Activated CD8-positive, alpha-beta T cell treated with anti-CD3 and anti-CD28 coated beads for 36 hours (primary cell): ENCODE data around the gene CCN2. TPM values are rescaled to one million over a fixed set of nuclear protein-coding genes. Genes with fewer than 3 reads are reported as not detected.

Source experiments
- ATAC-seq: fragments of 200-7000 bp; cut with Tn5 transposase; one replicate; pipeline ENCODE4 v1.10.0; 2021; ENCODE audit warnings: mild to moderate bottlenecking, moderate library complexity
- CTCF ChIA-PET: fragments of 350-600 bp; sonication (Branson Sonifier 250); formaldehyde crosslinking; loops from one replicate; lab custom pipeline; 2021; ENCODE audit warnings: antibody characterized with exemption; lab: Charles Lee
- POLR2A ChIA-PET: fragments of 350-600 bp; sonication (Branson Sonifier 250); formaldehyde crosslinking; loops from one replicate; lab custom pipeline; 2021; ENCODE audit warnings: antibody characterized with exemption; lab: Charles Lee
- DNase-seq: peaks from one replicate; pipeline ENCODE4 v3.0.0-alpha.2; 2020
- H3K27ac Mint-ChIP-seq: one replicate; pipeline ENCODE4 v1.8.0; 2021; ENCODE audit warnings: mild to moderate bottlenecking, mixed read lengths
- H3K27me3 Mint-ChIP-seq: one replicate; pipeline ENCODE4 v1.8.0; 2021; ENCODE audit warnings: mixed read lengths
- H3K36me3 Mint-ChIP-seq: one replicate; pipeline ENCODE4 v1.8.0; 2021; ENCODE audit warnings: low read depth, mixed read lengths
- H3K4me1 Mint-ChIP-seq: one replicate; pipeline ENCODE4 v1.8.0; 2021; ENCODE audit warnings: low read depth, mixed read lengths
- H3K4me3 Mint-ChIP-seq: one replicate; pipeline ENCODE4 v1.8.0; 2021; ENCODE audit warnings: mild to moderate bottlenecking, moderate library complexity, mixed read lengths
- H3K9me3 Mint-ChIP-seq: one replicate; pipeline ENCODE4 v1.8.0; 2021; ENCODE audit warnings: mixed read lengths
- intact Hi-C: fragments of 100-400 bp; cut with micrococcal nuclease; formaldehyde crosslinking; loops from one replicate; pipeline ENCODE4 v1.10.0; 2022
- total RNA-seq, 2 experiments: library from RNA; stranded (reverse); gene quantifications; one replicate each; pipeline ENCODE4 v1.2.3, GENCODE V29; 2021
- TF ChIP-seq, protein P1 (sequence below): fragments of 200-600 bp; IDR thresholded peaks from one replicate; pipeline ENCODE4 v1.8.0; 2022; ENCODE audit warnings: antibody characterized with exemption, mild to moderate bottlenecking

CCN2 gene
- total RNA-seq, 2 experiments from 2014 or later, result not detected

DNA sequence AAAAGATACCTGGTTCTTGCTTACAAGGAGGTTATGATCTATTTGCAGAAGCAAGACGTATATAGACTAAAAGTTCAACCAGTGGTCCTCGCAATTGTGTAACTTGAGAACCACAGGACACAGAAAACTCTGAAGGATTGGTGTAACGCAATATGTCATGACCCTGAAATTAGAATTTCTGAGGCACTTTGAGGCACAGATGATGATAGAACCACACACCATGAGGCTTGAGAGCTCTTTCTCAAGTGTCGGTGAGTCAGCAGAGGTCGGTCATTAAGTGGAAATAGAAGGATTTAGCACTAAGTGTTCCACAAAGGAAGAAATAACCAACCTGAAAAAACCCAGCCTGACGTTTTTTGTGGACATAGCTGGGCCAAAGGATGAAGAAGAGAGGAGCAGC lies 15.3 kb upstream of the CCN2 start:
- Mint-ChIP-seq H3K27ac (no peak overlapping the region), H3K27me3 (peaks cover 2% of the 10 kb centered on the region), H3K9me3 (no peaks in the 10 kb centered on the region), H3K36me3 (no peaks in the 10 kb centered on the region), H3K4me1 (no peaks in the 10 kb centered on the region), H3K4me3 (no peak overlapping the region)
- no peak for DNase-seq
- intact Hi-C loops, result no loop called here
- ATAC-seq, result no peak
- POLR2A ChIA-PET, result no interaction called here
- CTCF ChIA-PET, result no interaction called here
- TF ChIP-seq, protein P1, sequence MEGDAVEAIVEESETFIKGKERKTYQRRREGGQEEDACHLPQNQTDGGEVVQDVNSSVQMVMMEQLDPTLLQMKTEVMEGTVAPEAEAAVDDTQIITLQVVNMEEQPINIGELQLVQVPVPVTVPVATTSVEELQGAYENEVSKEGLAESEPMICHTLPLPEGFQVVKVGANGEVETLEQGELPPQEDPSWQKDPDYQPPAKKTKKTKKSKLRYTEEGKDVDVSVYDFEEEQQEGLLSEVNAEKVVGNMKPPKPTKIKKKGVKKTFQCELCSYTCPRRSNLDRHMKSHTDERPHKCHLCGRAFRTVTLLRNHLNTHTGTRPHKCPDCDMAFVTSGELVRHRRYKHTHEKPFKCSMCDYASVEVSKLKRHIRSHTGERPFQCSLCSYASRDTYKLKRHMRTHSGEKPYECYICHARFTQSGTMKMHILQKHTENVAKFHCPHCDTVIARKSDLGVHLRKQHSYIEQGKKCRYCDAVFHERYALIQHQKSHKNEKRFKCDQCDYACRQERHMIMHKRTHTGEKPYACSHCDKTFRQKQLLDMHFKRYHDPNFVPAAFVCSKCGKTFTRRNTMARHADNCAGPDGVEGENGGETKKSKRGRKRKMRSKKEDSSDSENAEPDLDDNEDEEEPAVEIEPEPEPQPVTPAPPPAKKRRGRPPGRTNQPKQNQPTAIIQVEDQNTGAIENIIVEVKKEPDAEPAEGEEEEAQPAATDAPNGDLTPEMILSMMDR, result no peak

DNA sequence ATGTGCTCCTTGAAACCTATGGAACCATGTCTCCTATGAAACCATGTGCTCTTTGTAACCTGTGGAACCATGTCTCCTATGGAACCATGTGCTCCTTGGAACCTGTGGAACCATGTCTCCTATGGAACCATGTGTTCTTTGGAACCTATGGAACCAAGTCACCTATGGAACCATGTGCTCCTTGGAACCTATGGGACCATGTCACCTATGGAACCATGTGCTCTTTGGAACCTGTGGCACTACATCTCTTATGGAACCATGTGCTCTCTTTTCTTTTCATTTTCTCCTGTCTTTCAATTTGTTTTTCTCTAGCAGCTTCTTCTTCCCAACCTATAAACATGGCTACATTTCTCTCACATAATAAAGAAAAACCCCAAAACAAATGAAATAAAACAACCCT lies 11.9 kb upstream of the CCN2 start:
- intact Hi-C loops, result no loop called here

DNA sequence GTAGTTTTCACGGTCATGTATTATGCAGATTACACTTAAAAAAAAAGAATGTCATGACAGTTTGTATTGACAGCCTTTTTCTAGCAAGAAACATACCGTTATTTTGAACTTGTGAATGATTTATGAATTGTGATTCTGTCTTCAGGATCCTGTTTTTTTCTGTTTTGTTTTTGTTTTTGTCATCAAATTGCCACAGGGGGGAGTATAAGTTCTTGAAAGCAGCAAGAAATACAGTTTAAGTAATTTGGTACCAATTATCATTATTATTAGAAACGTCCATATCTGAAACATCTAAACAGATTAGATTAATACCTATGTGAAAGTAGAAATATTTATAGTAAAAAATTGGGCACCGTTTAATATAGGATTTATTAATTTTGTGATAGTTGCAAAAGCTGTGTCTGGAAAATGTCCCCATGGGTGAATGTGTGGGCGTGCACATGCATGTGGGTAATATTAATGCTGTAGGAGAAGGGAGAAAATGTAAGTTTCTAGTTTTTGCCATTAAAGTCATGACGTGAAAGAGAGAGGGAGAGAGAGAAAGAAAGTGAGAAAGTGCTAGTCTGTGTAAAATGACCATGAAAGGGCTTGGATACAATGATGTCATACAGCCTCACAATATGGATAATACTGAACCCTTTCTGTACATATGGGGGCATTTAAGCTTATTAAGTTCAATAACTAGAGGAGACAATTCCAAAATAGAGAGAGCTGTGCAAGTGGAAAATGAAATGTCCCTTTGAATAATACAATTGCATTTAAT lies 9.4 kb upstream of the CCN2 start:
- CTCF ChIA-PET, result interaction anchor here (1.1 to 1.3 kb wide), 2 partner anchors 14 to 319 kb away, joined by 3 to 4 read pairs; no protein-coding TSS in a partner anchor
- intact Hi-C loops, result no loop called here
- ATAC-seq (no peak), DNase-seq (no peak)
- TF ChIP-seq, protein P1, result no peak
- H3K27ac Mint-ChIP-seq, result no peak overlapping the region
- no peak overlapping the region for H3K4me3 Mint-ChIP-seq
- H3K4me1 Mint-ChIP-seq, result no peaks in the 10 kb centered on the region
- no peaks in the 10 kb centered on the region for H3K36me3 Mint-ChIP-seq
- POLR2A ChIA-PET, result no interaction called here
- no peaks in the 10 kb centered on the region for H3K27me3 Mint-ChIP-seq
- no peaks in the 10 kb centered on the region for H3K9me3 Mint-ChIP-seq

More for the DNA sequence above, 11.9 kb upstream of the CCN2 start:
- H3K27ac Mint-ChIP-seq, result no peak overlapping the region
- CTCF ChIA-PET, result no interaction called here
- ATAC-seq (no peak), DNase-seq (no peak)
- no peaks in the 10 kb centered on the region for H3K9me3 Mint-ChIP-seq
- TF ChIP-seq, protein P1, result no peak
- no peaks in the 10 kb centered on the region for H3K4me1 Mint-ChIP-seq
- H3K36me3 Mint-ChIP-seq, result no peaks in the 10 kb centered on the region
- H3K27me3 Mint-ChIP-seq, result peaks cover 2% of the 10 kb centered on the region
- H3K4me3 Mint-ChIP-seq, result no peak overlapping the region
- POLR2A ChIA-PET, result no interaction called here

DNA sequence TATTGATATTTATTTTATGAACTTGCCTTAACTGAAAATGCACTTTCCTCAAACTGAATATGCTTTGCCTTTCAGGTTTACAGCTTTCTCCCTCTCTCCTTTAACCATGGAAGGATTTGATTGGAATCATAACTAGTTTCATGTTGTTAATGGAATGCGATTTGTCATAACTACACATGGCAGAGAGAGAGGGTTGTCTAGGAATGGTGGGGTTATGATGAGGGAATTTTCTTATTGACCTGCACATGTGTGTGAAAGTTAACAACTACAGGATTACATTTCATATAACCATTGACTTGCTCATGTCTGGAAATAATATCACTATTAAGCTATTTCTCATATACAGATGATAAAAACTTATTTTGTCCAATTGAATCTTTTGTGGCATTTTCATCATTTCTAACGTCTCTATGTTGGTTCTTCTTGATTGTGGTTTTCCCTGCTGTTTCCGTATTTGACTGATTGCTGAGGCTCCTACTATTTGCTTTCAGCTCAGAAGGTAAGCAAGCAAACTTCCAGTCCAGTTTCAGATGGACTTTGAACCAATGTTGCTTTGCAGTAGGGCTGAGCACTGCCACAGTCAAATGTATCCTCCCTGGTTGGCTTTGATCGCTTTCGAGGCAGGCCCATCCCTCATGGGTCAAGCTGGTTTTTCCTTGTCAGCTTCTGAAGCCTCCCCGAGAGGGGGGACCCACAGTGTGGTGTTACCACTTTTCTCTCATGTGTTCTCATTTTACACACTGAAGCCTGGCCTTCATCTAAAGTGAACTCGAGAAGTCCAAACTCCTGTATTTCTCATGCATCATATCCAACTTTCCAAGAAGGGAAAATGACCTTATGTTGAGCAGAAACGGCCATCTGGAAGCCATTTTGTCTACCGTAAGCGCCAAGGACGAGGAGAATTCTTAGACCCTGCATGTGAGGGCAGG lies 7.6 kb upstream of the CCN2 start:
- ATAC-seq (no peak), DNase-seq (no peak)
- POLR2A ChIA-PET, result no interaction called here
- no peak overlapping the region for H3K4me3 Mint-ChIP-seq
- no peak overlapping the region for H3K27ac Mint-ChIP-seq
- no peaks in the 10 kb centered on the region for H3K4me1 Mint-ChIP-seq
- H3K27me3 Mint-ChIP-seq, result peaks cover 9% of the 10 kb centered on the region
- intact Hi-C loops, result no loop called here
- TF ChIP-seq, protein P1, result no peak
- no peaks in the 10 kb centered on the region for H3K9me3 Mint-ChIP-seq
- H3K36me3 Mint-ChIP-seq, result no peaks in the 10 kb centered on the region
- CTCF ChIA-PET, result interaction anchor here (0.6 to 1.3 kb wide), 2 partner anchors 12 to 25 kb away, joined by 3 to 4 read pairs; no protein-coding TSS in a partner anchor
